GM19099 (cell line): ENCODE measurements around the gene RNASE12.

ENCODE experiments used
- POLR2A ChIP-seq: IDR thresholded peaks from 3 replicates; pipeline ENCODE4 v1.6.1; 2011; ENCODE audit warnings: low read depth; ENCODE audit not compliant: insufficient read length; ENCODE audit errors: extremely low read depth

Gene RNASE12

DNA sequence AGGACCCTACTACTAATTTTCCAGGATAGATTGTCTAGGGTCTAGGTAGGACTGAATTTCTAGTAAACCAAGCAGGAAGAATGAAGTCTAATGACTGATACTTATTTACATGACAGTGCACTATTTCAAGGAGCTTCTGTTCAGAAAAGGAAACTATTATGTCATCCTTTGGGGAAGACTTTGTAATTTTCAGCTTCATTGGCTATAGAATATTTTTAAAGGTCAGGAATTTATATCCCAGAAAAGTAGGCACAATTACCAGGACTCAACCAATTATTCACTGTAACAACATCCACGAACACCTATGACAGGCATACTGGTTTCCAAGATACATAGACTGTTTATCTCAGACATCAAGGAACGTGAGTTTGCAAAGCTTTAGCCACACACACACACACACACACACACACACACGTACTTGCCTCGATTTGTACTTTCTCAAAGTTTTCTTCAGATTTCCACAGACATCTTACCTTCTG lies 27.1 kb upstream of the RNASE12 start:
- no peak for TF ChIP-seq POLR2A

DNA sequence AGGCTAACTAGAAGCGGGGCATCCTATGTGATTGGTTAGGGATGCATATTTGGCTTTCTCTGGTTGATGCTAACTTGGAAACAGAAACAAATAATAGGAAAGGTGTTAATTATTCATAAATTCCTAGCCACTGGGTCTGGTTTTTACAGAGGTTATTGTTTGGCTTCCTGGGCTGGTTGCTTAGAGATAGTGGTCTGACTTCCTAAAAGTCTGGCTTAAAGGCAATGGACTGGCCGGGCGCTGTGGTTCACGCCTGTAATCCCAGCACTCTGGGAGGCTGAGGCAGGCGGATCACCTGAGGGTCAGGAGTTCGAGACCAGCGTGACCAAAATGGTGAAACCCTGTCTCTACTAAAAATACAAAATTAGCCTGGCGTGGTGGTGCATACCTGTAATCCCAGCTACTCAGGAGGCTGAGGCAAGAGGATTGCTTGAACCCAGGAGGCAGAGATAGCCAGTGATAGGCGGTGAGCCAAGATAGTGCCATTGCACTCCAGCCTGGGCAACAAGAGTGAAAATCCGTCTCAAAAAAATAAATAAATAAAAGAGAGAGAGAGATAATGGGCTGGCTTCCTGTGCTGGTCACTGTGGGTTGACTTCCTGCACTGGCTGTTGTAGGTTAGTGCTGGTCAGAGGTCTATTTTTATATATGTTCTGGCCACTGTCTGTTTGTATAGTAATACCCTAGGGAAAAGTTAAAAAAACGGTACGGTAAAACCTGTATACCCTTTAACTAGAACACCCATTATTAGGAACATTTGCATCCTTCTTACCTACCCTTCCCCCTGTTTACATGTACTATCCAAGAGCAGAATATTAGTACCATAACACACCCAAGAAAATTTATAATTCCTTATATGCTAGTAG lies 26.2 kb upstream of the RNASE12 start:
- no peak for TF ChIP-seq POLR2A

DNA sequence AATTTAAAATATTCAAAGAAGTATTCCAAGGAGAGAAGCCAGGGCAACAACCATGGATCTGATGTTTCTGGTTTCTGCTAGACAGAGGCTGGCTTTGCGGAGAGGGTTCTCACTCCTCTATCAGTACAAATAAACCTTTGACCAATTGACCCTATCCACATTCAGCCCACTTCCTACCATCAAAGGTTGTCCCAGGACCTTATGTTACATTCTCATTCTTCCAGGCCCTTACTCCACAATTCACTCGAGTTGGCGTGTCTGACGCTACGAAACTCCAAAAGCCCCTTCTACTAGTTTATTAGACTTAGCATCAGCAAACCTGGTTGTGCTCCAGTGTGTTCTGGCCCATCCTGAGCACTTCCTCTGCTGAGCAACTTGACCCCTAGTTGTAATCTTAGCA lies 24.8 kb upstream of the RNASE12 start:
- TF ChIP-seq POLR2A = no peak

DNA sequence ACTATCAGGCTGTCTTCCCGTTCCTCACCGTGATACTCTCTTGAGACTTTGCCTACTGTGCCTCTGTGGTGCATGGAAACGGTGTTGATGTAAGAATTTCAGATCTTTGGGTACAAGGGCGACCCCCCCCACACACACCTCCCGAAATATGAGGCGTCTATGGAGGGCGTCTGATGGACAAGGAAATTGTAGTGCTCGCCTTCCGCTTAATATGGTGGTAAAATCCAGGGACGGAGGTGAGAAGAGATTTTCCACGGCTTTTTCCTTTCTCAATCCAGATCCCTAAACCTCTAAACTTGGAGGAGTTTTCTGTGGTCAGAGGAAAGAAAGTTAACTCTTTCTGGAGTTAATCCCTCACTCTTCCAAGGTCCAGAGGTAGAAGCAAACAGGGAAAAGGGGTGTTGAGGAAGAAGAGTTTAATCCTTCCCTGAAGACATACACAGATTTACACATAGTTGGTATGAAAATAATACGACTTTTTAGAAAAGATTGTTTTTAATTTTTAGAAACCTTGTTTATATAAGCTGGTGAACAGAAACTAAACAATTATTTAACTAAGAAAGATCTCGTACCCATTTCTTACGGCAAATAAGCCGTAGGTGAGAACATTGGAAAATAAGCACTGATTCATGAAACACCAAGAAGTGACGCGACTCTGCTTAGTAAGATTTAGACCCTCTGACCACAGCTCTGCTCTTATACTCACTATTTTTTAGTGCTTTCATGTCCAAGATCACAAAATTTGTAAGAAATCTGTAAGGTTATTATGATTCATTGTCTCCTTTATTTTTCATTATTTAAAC lies 23.1 kb upstream of the RNASE12 start:
- TF ChIP-seq POLR2A = no peak

DNA sequence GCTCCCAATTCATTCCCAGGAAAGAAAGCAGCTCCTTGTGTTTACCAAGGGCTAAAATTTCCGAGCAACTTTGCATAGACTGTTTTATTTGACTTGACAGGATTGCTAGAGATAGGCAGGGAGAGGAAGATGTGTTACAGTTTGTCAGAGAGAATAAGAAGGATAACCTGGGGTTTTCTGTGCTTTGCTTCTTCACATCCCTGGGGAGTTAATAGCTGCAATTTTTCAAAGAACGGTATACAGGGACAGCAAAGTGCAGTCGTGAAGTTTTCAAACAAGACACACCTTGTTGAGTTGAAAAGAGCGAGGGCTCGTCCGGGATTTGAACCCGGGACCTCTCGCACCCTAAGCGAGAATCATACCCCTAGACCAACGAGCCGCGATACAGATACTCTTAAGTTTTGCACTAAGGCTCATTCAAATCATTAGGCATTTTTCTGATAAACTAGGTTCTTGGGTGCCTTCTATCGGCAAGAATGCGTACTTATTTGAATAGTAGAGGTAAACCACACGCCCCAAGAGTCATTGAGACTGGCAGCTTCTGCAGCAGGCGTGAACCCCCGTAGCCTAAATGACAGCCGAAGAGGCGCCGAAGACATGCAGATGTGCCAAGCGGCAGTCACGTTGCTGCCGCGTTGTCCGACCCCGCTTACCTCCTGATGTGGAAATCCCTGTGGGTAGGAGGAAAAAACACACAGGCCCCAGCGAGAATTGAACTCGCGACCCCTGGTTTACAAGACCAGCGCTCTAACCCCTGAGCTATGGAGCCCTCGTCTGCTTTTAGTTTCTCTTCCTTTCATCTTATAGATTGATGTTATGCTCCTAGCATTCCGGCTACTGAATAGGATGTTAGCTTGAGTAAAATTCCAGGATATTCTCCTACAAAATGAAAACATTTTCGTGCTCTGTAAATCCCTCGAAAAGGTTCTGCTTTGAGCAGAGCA lies 22.2 kb upstream of the RNASE12 start:
- TF ChIP-seq POLR2A = no peak

DNA sequence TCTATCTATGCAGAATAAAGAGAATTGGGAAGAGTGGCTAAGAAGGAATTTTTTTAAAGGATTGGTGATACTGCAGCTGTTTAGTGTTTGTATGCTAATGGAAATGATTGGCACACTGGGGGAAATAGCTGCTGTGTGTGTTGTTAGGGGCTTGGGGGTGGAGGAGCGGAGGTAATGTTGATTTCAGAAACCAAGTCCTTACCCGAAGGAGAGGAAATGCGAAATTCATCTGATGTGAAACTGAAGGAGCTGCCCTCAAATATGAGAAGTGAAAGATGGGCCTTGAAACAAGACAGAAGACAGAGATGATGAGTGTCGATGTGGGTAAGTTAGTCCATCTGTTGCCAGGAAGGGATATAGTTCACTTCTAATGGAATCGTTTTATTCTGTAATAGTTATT lies 21.2 kb upstream of the RNASE12 start:
- TF ChIP-seq POLR2A = no peak

DNA sequence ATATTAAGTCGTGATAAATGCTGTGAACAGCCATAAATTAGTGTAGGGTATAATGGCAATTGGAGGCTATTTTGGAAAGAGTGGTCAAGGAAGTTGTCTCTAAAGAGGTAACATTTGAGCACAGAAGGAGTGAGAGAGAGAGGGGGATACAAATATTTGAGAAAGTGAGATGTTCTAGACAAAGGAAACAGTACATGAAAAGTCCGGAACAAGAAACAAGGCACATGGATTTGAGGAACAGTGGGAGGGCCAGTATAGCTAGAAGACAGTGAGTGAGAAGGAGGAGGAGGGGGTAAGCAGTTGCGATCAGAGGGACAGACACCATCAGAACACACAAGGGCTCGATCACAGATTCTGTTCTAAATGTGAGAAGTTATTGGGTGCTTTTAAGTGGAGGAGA lies 20.1 kb upstream of the RNASE12 start:
- no peak for TF ChIP-seq POLR2A

DNA sequence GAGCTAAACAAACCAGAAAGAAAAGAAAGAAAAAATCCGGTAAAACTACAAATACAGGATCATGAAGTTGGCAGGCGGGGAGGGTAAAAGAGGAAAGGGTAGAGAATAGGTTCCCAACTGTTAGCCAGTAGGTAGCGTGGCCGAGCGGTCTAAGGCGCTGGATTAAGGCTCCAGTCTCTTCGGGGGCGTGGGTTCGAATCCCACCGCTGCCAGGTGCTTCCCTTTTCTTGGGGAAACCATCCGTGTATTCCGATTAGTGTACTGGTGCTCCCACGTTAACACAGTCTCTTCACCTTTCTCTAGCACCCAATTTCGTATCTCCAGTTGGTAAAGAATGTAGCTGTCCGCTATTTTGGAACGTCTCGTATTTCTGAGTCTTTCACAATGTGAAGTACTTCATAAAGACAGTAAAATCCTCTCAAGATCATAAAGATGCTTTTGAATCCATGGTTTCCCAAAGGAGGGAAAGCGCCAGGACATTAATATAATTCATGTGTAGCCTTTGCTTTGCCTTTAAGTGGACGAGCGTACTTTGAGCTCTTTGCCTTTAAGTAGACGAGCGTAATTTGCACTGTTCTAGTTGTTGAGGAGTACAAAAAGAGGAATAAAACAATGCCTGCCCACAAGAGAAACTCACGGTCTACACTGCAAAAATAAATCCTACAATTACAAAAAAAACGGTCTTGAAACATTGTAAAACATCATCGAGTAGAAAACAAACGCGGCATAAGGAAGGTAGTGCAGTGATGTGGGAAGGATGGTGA lies 19.0 kb upstream of the RNASE12 start:
- no peak for TF ChIP-seq POLR2A

DNA sequence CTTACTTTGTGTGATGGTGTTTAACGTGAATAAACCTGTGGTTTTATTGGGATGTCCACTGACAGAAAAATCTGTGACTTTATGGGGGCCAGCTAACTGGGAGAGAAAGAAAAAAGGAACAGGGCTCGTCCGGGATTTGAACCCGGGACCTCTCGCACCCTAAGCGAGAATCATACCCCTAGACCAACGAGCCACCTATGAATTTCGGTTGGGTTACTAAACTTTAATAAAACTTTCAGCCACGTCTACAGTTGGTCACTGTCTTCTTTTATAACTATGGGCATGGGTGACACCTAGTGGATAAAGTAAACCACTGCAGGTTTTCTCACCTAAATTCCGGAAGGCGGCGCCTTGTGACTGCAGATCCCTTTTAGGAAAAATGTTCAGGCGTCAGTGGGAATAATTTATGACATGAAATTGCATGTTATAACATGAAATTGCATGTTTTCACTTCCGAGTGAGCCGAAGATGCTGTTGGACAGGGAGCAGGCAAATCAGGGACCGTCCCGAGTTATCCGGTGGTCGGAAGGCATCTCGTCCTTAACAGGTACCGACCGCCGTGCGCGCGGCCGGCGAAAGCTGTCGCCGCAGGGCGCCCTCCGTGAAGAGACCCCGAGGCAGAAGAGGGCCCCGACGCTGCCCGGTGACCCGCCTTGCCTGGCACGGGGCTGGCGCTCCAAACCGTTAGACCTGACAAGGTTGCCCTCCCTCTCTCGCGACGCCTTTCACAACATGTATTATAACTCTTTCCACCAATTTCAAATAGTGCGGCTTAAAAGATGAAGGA lies 18.2 kb upstream of the RNASE12 start:
- no peak for TF ChIP-seq POLR2A

DNA sequence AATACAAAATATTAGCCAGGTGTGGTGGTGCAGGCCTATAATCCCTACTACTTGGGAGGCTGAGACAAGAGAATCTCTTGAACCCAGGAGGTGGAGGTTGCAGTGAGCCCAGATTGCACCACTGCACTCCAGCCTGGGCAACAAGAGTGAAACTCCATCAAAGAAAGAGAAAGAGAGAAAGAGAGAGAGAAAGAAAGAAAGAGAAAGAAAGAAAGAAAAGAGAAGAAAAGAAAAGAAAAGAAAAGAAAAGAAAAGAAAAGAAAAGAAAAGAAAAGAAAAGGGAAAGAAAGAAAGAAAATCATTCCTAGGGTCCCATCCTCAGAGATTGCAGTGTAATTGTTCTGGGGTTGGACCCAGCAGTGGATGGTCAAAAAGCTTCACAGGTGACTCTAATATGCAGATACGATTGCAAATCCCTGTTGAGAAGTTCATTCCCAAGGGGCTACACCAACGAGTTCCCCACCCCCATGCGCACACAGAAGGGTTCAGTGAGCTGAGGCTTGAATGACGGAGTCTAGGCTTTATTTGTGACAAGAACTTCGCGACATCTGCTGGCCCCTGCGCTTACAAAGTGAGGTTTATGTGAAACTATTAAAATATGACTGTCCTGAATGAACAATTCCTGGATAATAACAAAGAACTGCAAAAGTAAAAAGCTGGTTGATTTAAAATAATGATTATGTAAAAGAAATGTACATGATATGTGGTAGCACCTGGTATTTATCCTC lies 17.4 kb upstream of the RNASE12 start:
- no peak for TF ChIP-seq POLR2A

DNA sequence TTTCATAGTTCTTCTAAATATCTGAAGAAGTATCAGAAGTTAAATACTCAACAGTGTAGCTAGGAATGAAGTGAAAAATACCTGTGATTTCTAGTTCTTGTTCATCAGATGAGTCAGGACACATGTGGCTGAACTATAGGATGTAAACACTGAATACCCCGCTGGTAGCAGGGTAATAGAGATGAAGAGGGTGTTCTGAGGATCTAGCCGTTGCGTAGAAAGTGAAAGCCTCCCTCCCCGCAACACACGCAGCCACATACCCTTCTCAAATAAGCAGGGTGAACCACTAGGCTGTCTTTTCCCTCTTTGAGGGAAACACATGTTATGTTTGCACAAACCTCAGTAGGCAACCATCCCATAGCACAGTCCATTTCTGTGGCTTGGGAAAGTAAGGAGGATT lies 16.4 kb upstream of the RNASE12 start:
- TF ChIP-seq POLR2A = no peak

DNA sequence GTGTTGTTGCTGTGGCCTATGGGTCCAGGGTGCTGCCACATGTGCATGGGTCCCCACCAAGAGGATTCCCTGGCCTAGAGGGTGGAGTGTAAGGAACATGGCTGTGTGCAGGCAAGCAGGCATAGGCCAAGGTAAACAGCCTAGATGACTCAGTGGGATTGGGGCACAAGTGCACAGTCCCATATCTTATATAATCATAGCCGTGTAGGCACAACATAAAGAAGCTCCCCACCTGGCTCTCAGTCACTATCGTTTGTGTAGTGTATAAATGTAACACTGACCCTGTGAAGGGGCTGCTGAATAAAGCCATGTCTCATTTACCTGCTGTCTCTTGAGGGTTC lies 15.7 kb upstream of the RNASE12 start:
- TF ChIP-seq POLR2A = no peak
